Vagina (tissue), 2 donors: ENCODE measurements around the gene CITED1. TPM values are rescaled to one million over a fixed set of nuclear protein-coding genes. Genes with fewer than 3 reads are reported as not detected.

ENCODE experiments used
- DNase-seq, 2 donors: peaks; one replicate each; pipeline ENCODE4 v3.0.0-alpha.2; 2017; ENCODE audit errors: extremely low spot score in 2 of 2
- H3K27ac ChIP-seq: fragments of 200-600 bp; sonication (generic); one replicate; pipeline ENCODE4 v1.5.1; 2019
- H3K27me3 ChIP-seq: fragments of 200-600 bp; sonication (generic); one replicate; pipeline ENCODE4 v1.5.1; 2019
- H3K36me3 ChIP-seq, 2 donors: fragments of 200-600 bp; sonication (generic); one replicate each; pipeline ENCODE4 v1.5.1; 2017 to 2019
- H3K4me1 ChIP-seq: fragments of 200-600 bp; sonication (generic); one replicate; pipeline ENCODE4 v1.5.1; 2019
- H3K4me3 ChIP-seq, 2 donors: fragments of 200-600 bp; sonication (generic); 1 replicate in 1 of 2; 2 replicates in 1 of 2; pipeline ENCODE4 v1.5.1; 2016 to 2019
- H3K9me3 ChIP-seq: fragments of 200-600 bp; sonication (generic); one replicate; pipeline ENCODE4 v1.5.1; 2019
- POLR2A ChIP-seq, 2 donors: fragments of 450-650 bp; IDR thresholded peaks; one replicate each; pipeline ENCODE4 v1.6.1; 2017; ENCODE audit warnings: antibody characterized with exemption in 2 of 2, mild to moderate bottlenecking in 2 of 2, moderate library complexity in 2 of 2
- POLR2AphosphoS5 ChIP-seq, 2 donors: sonication (generic); formaldehyde crosslinking; IDR thresholded peaks; one replicate each; pipeline ENCODE4 v1.9.0; 2017; ENCODE audit warnings: antibody characterized with exemption in 2 of 2, mild to moderate bottlenecking in 2 of 2, low read depth in 1 of 2; ENCODE audit not compliant: insufficient read depth in 1 of 2
- intact Hi-C: fragments of 100-400 bp; cut with DNase I; formaldehyde crosslinking; loops from one replicate; pipeline ENCODE4 v1.15.1; 2023
- total RNA-seq: library from RNA; depleted of rRNA; stranded (reverse); fragments of >200 nt; gene quantifications from one replicate; pipeline ENCODE4 v1.2.3, GENCODE V29; 2016
- TF ChIP-seq, protein P1 (sequence below), 3 experiments: fragments of 450-650 bp in 2 of 3; fragments of 200-600 bp in 1 of 3; sonication (generic) in 1 of 3; IDR thresholded peaks; one replicate each; pipeline ENCODE4 v1.5.1; 2017 to 2019; ENCODE audit warnings: antibody characterized with exemption in 3 of 3, mild to moderate bottlenecking in 2 of 3, moderate library complexity in 2 of 3

Gene CITED1
- total RNA-seq, 1 donor from 2014 or later: 2.7 TPM

DNA sequence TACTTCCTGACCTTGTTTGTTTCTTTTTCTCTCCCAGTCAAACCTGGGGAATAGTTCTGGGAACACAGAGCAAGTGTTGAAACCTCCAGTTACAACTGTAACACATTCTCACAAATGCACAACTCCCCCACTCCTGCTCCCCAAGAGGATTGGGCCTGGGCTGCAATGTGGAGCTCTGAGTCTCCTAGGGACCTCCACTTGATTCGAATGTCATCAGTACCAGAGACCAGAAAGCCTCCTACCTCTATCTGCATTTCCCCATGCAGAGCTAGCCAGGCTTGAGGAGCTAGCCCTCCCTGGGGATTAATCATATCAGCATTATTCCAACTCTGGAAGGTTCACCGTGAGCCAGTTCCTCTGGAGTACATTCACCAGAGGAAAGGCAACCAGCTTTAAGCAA is 41.7 kb upstream of the CITED1 start:
- Histone ChIP-seq H3K4me3 (no peak overlapping the region), H3K27me3 (no peaks in the 10 kb centered on the region), H3K4me1 (peaks cover 5% of the 10 kb centered on the region), H3K27ac (no peak overlapping the region), H3K9me3 (no peaks in the 10 kb centered on the region), H3K36me3 (no peaks in the 10 kb centered on the region)
- intact Hi-C loops: no loop called here
- no peak for TF ChIP-seq POLR2A (IDR thresholded peaks at IDR 0.05)
- TF ChIP-seq, protein P1, sequence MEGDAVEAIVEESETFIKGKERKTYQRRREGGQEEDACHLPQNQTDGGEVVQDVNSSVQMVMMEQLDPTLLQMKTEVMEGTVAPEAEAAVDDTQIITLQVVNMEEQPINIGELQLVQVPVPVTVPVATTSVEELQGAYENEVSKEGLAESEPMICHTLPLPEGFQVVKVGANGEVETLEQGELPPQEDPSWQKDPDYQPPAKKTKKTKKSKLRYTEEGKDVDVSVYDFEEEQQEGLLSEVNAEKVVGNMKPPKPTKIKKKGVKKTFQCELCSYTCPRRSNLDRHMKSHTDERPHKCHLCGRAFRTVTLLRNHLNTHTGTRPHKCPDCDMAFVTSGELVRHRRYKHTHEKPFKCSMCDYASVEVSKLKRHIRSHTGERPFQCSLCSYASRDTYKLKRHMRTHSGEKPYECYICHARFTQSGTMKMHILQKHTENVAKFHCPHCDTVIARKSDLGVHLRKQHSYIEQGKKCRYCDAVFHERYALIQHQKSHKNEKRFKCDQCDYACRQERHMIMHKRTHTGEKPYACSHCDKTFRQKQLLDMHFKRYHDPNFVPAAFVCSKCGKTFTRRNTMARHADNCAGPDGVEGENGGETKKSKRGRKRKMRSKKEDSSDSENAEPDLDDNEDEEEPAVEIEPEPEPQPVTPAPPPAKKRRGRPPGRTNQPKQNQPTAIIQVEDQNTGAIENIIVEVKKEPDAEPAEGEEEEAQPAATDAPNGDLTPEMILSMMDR (IDR thresholded peaks at IDR 0.05): no peak
- DNase-seq: no peak

DNA sequence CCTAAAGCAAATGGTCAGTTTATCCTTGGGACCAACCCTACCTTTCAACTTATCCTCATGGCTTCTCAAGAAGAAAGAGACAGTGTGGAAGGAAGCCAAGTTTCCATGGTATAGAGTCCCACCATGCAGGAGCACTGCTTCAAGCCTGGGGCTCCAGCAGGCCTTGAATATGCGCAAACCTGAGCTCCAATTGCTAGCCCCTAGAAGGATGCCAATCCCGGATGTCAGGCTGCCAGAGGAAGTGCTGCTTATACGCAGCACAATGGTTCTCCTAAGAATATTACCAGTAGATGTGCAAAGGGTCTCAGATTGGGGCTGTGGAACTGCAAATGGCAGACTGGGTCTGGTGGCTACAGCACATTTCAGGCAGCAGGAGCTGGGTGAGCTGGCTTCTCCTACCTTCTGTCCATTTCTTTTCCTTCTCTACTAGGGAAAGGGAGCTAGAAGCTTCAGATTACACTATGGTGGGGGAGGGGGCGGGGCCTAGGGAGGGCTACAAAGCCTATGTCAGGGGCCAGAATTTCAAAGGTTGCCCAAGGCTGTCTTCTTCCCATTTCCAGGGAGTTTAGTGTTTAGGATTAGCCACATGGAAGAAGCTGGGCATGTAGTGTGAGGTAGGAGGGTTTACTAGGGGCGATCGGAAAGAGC is 40.7 kb upstream of the CITED1 start:
- intact Hi-C loops: no loop called here
- Histone ChIP-seq H3K27me3 (no peaks in the 10 kb centered on the region), H3K36me3 (no peaks in the 10 kb centered on the region), H3K9me3 (no peaks in the 10 kb centered on the region), H3K27ac (no peak overlapping the region), H3K4me3 (no peak overlapping the region), H3K4me1 (no peaks in the 10 kb centered on the region)
- no peak for DNase-seq
- TF ChIP-seq POLR2AphosphoS5 (IDR thresholded peaks at IDR 0.05; ENCODE audit: insufficient read depth in 1 of 2, low read depth in 1 of 2) (no peak), POLR2A (IDR thresholded peaks at IDR 0.05) (no peak)
- TF ChIP-seq, protein P1 (IDR thresholded peaks at IDR 0.05): no peak

DNA sequence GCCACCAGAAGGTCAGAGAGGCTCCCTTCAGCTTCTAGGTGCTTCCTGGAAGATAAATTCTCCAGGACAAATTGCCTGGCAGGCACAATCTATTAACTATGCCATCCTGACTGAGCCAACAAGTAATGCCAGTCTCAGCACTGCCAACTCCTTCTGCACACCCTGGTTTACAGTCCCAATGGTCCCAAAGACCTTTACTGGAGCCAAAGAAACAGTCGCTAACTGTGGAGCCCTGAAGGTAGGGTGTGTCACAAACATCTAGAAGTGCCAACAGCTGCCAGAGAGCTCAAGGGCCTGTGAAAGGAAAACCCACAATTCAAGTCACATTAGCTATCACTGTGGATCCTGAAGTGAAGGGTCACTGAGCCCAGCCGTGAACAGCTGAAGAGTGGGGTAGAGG is 34.9 kb upstream of the CITED1 start:
- Histone ChIP-seq H3K4me1 (no peaks in the 10 kb centered on the region), H3K27ac (no peak overlapping the region), H3K4me3 (no peak overlapping the region), H3K9me3 (no peaks in the 10 kb centered on the region), H3K27me3 (no peaks in the 10 kb centered on the region), H3K36me3 (no peaks in the 10 kb centered on the region)
- intact Hi-C loops: no loop called here
- no peak for TF ChIP-seq POLR2AphosphoS5 (IDR thresholded peaks at IDR 0.05; ENCODE audit: insufficient read depth in 1 of 2, low read depth in 1 of 2)
- TF ChIP-seq POLR2A (IDR thresholded peaks at IDR 0.05): no peak
- TF ChIP-seq, protein P1 (IDR thresholded peaks at IDR 0.05): no peak
- DNase-seq: no peak

DNA sequence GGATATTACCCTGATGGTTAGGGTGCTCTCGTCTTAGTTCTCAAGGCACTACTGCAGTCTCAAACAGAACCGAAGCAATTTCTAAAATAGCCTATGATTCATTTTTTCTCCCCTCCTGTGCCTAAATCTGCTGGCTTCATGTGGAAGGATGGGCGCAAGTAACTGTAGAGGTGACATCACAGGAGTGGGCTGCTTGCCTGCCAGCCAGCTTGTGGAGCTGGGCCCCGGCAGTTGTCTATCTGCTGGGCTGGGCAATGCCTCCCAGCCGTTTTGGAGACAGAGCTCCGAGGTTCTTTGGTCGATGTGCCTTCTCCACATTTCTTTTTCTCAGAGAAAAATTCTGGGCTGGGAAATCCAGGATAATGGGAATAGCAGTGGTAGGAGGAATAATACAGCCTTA is 34.3 kb upstream of the CITED1 start:
- intact Hi-C loops: no loop called here
- no peaks in the 10 kb centered on the region for H3K36me3 ChIP-seq
- TF ChIP-seq, protein P1 (IDR thresholded peaks at IDR 0.05): no peak
- TF ChIP-seq POLR2AphosphoS5 (IDR thresholded peaks at IDR 0.05; ENCODE audit: insufficient read depth in 1 of 2, low read depth in 1 of 2) (no peak), POLR2A (IDR thresholded peaks at IDR 0.05) (no peak)
- no peaks in the 10 kb centered on the region for H3K27me3 ChIP-seq
- H3K4me3 ChIP-seq: no peak overlapping the region
- no peak overlapping the region for H3K27ac ChIP-seq
- no peaks in the 10 kb centered on the region for H3K4me1 ChIP-seq
- no peak for DNase-seq
- no peaks in the 10 kb centered on the region for H3K9me3 ChIP-seq

DNA sequence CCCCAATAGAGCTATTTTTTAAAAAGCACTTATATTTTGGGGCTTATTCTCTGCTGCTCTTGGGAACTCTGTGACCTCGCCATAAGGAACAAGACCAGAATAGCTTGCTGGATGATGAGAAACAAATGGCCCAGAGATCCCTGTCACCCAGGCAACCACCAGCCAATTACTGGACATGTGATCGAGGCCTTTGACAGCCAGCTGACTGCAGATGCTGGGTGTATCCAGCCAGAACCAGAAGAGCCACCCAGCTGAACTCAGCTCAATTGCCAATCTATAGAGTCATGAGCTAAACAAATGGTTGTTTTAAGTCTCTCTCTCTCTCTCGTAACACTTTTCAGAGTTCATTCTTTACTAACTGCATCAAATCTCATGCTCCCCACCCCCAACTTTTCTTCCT is 24.4 kb upstream of the CITED1 start:
- Histone ChIP-seq H3K9me3 (no peaks in the 10 kb centered on the region), H3K4me1 (no peaks in the 10 kb centered on the region), H3K27me3 (no peaks in the 10 kb centered on the region), H3K36me3 (no peaks in the 10 kb centered on the region), H3K4me3 (no peak overlapping the region), H3K27ac (no peak overlapping the region)
- DNase-seq: no peak
- no peak for TF ChIP-seq POLR2AphosphoS5 (IDR thresholded peaks at IDR 0.05; ENCODE audit: insufficient read depth in 1 of 2, low read depth in 1 of 2)
- TF ChIP-seq, protein P1 (IDR thresholded peaks at IDR 0.05): no peak
- TF ChIP-seq POLR2A (IDR thresholded peaks at IDR 0.05): no peak
- intact Hi-C loops: no loop called here
